ENCODE data around the gene SLC27A1.

The SLC27A1 gene

DNA sequence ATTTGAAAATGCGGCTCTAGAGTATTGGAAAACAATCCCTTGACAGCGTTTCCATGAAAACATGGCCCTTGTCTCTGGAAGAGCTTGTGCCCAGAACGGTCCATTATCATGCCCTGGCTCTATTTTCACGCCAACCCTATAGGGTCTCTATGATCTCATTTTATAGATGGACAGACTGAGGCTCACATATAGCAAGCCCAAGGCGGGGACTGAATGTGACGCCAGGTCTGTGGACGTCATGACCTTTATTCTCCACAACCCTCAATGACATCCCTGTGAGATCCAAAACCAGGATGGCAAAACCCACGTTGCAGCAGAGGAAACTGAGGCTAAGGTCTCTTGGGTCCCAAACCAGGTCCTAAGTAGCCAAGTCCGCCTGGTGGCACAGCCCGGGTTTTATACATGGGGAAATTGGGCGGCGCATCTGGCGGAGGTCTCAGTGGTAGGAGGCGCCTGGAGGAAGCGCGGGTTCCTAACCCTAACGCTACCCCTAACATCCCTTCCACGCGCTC is 84.7 kb downstream of the SLC27A1 start (continued):
- TF ChIP-seq, protein P1, sequence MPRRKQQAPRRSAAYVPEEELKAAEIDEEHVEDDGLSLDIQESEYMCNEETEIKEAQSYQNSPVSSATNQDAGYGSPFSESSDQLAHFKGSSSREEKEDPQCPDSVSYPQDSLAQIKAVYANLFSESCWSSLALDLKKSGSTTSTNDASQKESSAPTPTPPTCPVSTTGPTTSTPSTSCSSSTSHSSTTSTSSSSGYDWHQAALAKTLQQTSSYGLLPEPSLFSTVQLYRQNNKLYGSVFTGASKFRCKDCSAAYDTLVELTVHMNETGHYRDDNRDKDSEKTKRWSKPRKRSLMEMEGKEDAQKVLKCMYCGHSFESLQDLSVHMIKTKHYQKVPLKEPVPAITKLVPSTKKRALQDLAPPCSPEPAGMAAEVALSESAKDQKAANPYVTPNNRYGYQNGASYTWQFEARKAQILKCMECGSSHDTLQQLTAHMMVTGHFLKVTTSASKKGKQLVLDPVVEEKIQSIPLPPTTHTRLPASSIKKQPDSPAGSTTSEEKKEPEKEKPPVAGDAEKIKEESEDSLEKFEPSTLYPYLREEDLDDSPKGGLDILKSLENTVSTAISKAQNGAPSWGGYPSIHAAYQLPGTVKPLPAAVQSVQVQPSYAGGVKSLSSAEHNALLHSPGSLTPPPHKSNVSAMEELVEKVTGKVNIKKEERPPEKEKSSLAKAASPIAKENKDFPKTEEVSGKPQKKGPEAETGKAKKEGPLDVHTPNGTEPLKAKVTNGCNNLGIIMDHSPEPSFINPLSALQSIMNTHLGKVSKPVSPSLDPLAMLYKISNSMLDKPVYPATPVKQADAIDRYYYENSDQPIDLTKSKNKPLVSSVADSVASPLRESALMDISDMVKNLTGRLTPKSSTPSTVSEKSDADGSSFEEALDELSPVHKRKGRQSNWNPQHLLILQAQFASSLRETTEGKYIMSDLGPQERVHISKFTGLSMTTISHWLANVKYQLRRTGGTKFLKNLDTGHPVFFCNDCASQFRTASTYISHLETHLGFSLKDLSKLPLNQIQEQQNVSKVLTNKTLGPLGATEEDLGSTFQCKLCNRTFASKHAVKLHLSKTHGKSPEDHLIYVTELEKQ (tag by site-specific recombination; IDR thresholded peaks at IDR 0.05; ENCODE audit: borderline replicate concordance) = no peak
- no peak for TF ChIP-seq SCRT2 (tag by site-specific recombination; IDR thresholded peaks at IDR 0.05)
- TF ChIP-seq ZNF366 (tag by site-specific recombination; conservative IDR thresholded peaks at IDR 0.05) = 0 out of 2 replicates have a peak, but pooled peaks have one; percentile 16
- TF ChIP-seq ZNF394 (tag by site-specific recombination; IDR thresholded peaks at IDR 0.05; ENCODE audit: borderline replicate concordance) = 0 out of 2 replicates have a peak, but pooled peaks have one; percentile 12
- TF ChIP-seq YY2 (tag by site-specific recombination; IDR thresholded peaks at IDR 0.05) = no peak
- TF ChIP-seq, protein P2, sequence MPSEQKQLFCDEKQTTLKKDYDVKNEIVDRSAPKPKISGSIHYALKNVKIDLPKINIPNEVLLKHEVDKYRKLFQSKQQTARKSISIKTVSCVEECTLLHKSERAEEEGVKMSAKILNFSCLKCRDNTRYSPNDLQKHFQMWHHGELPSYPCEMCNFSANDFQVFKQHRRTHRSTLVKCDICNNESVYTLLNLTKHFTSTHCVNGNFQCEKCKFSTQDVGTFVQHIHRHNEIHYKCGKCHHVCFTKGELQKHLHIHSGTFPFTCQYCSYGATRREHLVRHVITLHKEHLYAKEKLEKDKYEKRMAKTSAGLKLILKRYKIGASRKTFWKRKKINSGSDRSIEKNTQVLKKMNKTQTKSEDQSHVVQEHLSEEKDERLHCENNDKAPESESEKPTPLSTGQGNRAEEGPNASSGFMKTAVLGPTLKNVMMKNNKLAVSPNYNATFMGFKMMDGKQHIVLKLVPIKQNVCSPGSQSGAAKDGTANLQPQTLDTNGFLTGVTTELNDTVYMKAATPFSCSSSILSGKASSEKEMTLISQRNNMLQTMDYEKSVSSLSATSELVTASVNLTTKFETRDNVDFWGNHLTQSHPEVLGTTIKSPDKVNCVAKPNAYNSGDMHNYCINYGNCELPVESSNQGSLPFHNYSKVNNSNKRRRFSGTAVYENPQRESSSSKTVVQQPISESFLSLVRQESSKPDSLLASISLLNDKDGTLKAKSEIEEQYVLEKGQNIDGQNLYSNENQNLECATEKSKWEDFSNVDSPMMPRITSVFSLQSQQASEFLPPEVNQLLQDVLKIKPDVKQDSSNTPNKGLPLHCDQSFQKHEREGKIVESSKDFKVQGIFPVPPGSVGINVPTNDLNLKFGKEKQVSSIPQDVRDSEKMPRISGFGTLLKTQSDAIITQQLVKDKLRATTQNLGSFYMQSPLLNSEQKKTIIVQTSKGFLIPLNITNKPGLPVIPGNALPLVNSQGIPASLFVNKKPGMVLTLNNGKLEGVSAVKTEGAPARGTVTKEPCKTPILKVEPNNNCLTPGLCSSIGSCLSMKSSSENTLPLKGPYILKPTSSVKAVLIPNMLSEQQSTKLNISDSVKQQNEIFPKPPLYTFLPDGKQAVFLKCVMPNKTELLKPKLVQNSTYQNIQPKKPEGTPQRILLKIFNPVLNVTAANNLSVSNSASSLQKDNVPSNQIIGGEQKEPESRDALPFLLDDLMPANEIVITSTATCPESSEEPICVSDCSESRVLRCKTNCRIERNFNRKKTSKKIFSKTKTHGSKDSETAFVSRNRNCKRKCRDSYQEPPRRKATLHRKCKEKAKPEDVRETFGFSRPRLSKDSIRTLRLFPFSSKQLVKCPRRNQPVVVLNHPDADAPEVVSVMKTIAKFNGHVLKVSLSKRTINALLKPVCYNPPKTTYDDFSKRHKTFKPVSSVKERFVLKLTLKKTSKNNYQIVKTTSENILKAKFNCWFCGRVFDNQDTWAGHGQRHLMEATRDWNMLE (tag by site-specific recombination; conservative IDR thresholded peaks at IDR 0.05; ENCODE audit: low read depth) = no peak
- TF ChIP-seq, protein P3, sequence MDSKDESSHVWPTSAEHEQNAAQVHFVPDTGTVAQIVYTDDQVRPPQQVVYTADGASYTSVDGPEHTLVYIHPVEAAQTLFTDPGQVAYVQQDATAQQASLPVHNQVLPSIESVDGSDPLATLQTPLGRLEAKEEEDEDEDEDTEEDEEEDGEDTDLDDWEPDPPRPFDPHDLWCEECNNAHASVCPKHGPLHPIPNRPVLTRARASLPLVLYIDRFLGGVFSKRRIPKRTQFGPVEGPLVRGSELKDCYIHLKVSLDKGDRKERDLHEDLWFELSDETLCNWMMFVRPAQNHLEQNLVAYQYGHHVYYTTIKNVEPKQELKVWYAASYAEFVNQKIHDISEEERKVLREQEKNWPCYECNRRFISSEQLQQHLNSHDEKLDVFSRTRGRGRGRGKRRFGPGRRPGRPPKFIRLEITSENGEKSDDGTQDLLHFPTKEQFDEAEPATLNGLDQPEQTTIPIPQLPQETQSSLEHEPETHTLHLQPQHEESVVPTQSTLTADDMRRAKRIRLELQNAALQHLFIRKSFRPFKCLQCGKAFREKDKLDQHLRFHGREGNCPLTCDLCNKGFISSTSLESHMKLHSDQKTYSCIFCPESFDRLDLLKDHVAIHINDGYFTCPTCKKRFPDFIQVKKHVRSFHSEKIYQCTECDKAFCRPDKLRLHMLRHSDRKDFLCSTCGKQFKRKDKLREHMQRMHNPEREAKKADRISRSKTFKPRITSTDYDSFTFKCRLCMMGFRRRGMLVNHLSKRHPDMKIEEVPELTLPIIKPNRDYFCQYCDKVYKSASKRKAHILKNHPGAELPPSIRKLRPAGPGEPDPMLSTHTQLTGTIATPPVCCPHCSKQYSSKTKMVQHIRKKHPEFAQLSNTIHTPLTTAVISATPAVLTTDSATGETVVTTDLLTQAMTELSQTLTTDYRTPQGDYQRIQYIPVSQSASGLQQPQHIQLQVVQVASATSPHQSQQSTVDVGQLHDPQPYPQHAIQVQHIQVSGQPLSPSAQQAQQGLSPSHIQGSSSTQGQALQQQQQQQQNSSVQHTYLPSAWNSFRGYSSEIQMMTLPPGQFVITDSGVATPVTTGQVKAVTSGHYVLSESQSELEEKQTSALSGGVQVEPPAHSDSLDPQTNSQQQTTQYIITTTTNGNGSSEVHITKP (tag by site-specific recombination; IDR thresholded peaks at IDR 0.05) = peak; percentile 32; the same call in 1 of the 2 replicates
- peak; percentile 72 for TF ChIP-seq ZNF341 (tag by site-specific recombination; IDR thresholded peaks at IDR 0.05; ENCODE audit: low read depth)
- no peak for TF ChIP-seq KLF8 (tag by site-specific recombination; IDR thresholded peaks at IDR 0.05)

DNA sequence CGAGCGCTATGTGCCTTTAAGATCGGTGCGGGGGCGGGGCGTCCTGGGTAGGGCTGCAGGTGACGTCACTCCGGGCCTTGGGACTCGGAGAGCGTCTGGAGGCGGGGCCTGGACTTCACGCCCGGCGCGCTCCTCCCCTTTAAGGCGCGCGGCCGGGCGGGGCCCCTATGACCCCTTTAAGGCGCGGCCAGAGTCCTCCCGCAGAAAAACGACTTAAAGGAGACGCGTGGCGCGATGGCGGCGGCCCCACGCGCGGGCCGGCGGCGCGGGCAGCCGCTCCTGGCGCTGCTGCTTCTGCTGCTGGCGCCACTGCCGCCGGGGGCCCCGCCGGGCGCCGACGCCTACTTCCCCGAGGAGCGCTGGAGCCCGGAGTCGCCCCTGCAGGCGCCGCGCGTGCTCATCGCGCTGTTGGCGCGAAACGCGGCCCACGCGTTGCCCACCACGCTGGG is 85.2 kb downstream of the SLC27A1 start, which contains the start of gene COLGALT1:
Gene COLGALT1 (plus strand): TSS at position 170 of the 449 bp plus-strand sequence. CDS start 65 bp downstream, at position 235.
- Histone ChIP-seq H3K4me1 (ENCODE audit: control insufficient read depth, insufficient read depth, low read length) (no peaks in the 10 kb centered on the region; the same call in 1 of the 2 replicates), H3K9me3 (ENCODE audit: control insufficient read depth, insufficient read depth, low read depth, low read length) (no peaks in the 10 kb centered on the region), H3K4me3 (ENCODE audit: low read depth, low read length) (peak within 1 kb of the TSS; percentile 88), H3K36me3 (ENCODE audit: control insufficient read depth in 2 of 2, insufficient read depth in 1 of 2, low read length in 2 of 2) (peaks cover 16 to 20% of the 10 kb centered on the region in 2 experiments), H3K27ac (ENCODE audit: extremely low read depth, low read depth, low read length) (peak within 1 kb of the TSS; percentile 56; the same call in 1 of the 2 replicates)
- ChIA-PET CTCF (interaction anchor here (0.6 to 1.7 kb wide), 3 partner anchors 18 to 1619 kb away, joined by 3 to 8 read pairs (median 3); no protein-coding TSS in a partner anchor), POLR2A (no interaction called here)
- TF ChIP-seq ZNF596 (tag by site-specific recombination; IDR thresholded peaks at IDR 0.05) = peak; percentile 44; the same call in 1 of the 2 replicates
- TF ChIP-seq ZBTB21 (tag by site-specific recombination; IDR thresholded peaks at IDR 0.05) = peak; percentile 83
- peak; percentile 69 for TF ChIP-seq SP2 (tag by site-specific recombination; IDR thresholded peaks at IDR 0.05)
- peak; percentile 92 for TF ChIP-seq ZBTB8A (tag by site-specific recombination; IDR thresholded peaks at IDR 0.05)
- no peak for TF ChIP-seq ZNF530 (tag by site-specific recombination; IDR thresholded peaks at IDR 0.05; ENCODE audit: low read depth)
- TF ChIP-seq ZNF561 (tag by site-specific recombination; IDR thresholded peaks at IDR 0.05; ENCODE audit: borderline replicate concordance) = no peak
- peak; percentile 90 for TF ChIP-seq SP3 (tag by site-specific recombination; IDR thresholded peaks at IDR 0.05)
- peak; percentile 93 for TF ChIP-seq ZNF629 (tag by site-specific recombination; IDR thresholded peaks at IDR 0.05)
- TF ChIP-seq KLF1 (tag by site-specific recombination; IDR thresholded peaks at IDR 0.05) = peak; percentile 64
- no peak for TF ChIP-seq RBAK (tag by site-specific recombination; IDR thresholded peaks at IDR 0.05)
- TF ChIP-seq WT1 (tag by site-specific recombination; IDR thresholded peaks at IDR 0.05) = 0 out of 2 replicates have a peak, but pooled peaks have one; percentile 18
- no peak for TF ChIP-seq ZNF549 (tag by site-specific recombination; IDR thresholded peaks at IDR 0.05)
- TF ChIP-seq KLF16 (tag by site-specific recombination; IDR thresholded peaks at IDR 0.05) = peak; percentile 44; the same call in 1 of the 2 replicates
- TF ChIP-seq SETDB1 (IDR thresholded peaks at IDR 0.05; ENCODE audit: insufficient read length, low read length) = no peak
- no peak for TF ChIP-seq ZNF10 (tag by site-specific recombination; IDR thresholded peaks at IDR 0.05)
- TF ChIP-seq ZBTB20 (tag by site-specific recombination; IDR thresholded peaks at IDR 0.05) = no peak
- TF ChIP-seq EGR2 (tag by site-specific recombination; IDR thresholded peaks at IDR 0.05; ENCODE audit: low read depth) = peak; percentile 40; the same call in 1 of the 2 replicates
